Inferior parietal cortex (tissue), 1 donor: ENCODE measurements around the gene DCTD.

Experiments
- DNase-seq: peaks from one replicate; pipeline ENCODE4 v3.0.0-alpha.2; 2016; ENCODE audit errors: extremely low spot score

The DCTD gene

DNA sequence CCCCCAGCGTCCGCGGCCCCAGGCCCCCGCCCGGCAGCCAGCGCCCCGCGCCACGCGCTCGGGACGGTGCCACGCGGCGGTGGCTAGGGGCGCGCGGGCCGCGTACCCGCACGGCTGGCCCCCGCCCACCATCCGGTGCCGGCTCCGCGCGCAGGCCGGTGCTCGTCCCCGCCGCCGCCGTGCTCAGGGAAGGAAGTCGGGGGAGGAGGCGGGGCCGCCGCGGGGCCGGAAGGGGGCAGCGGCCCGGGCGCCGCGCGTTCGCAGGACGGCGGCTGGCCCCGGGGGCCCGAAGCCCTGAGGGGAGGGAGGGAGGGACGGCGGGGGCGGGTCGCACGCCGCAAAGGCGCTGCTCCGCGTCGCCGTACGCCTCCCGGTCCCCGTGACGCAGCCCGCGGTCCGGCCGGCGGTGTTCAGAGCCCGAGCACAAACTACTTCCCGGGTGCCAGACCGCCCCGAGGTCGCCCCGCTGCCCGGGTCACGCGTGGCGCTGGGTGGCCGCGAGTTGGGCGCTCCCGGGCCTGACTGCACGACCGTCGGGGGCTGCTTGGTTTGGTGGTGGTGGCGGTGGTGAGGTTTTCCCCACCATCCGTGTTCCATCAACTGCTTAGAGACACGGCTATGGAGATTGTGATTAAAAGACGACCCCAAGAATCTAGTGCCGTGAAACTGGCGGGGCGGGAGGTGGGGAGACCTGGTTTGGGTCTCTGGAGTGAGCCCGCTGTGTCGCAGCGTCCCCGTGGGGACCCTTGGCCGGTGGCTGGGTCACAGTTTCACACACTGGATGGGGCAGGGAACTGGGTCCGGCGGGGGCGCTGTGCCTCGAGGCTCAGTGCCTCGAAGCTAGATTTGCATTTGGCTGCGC, at the start of gene DCTD:
Gene DCTD (minus strand): TSS at position 205 of the 862 bp plus-strand sequence. CDS start 1,818 bp downstream, outside the sequence.
- peak; percentile 38 for DNase-seq

GRCh38 chr4:182960746-182961145, 43.6 kb upstream of the DCTD start:
- no peak for DNase-seq

DNA sequence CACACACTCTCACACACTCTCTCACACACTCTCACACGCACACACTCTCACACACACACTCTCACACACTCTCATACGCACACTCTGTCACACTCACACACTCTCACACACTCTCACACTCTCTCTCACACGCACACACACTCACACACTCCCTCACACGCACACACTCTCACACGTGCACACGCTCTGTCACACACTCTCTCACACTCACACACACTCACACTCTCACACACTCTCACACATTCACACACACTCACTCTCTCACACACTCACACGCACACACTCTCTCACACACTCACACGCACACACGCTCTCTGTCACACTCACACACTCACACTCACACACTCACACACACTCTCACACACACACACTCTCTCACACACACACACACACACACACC, 43.0 kb upstream of the DCTD start:
- no peak for DNase-seq

GRCh38 chr4:182955411-182955810, 38.2 kb upstream of the DCTD start:
- DNase-seq = no peak

GRCh38 chr4:182944484-182945213, 27.5 kb upstream of the DCTD start:
- no peak for DNase-seq

DNA sequence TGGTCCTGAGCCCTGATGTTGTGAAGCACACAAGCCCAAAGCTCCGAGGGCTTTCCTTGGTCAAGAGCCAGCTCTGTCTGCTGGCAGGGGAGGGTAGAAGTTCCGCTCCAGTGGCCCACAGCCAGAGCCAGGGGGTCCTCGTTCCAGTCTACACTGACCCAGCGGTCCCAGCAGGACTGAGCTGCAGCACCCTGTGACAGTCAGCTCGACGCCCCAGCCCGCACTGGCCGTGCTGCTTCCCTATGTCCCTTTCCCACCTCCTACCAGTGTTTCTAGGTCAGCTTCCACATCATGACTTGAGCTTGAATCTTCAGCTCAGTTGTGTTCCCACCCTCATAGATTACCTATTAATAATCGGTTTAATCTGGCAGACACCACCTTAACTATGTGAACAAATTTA, 22.5 kb upstream of the DCTD start:
- no peak for DNase-seq

DNA sequence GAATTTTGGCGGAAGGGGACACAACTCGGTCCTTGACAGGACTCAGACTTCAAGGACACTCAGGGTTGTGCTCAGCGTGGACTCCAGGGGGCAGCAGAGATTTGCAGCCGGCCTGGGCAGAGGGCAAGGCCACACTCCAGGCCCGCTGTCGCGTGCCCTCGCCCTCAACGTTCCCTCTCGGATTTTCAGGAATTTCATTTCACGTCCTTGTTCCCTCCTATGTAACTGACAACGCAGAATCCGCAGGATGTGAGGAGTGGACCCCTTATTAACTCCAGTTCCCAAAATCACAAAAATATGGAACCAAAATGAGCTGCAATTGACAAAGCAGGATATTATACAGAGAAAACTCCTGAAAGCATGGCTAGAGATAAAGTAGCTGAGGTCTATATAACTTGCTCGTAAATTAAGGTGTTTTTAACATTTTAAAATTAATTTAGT, 21.0 kb upstream of the DCTD start:
- DNase-seq = peak; percentile 65

GRCh38 chr4:182937268-182938204, 20.4 kb upstream of the DCTD start:
- no peak for DNase-seq

- no peak for DNase-seq
Measured at GRCh38 chr4:182932651-182933050, 15.5 kb upstream of the DCTD start.

GRCh38 chr4:182931691-182932345, 14.6 kb upstream of the DCTD start:
- DNase-seq = no peak

- DNase-seq = no peak
Measured at GRCh38 chr4:182930889-182931288, 13.7 kb upstream of the DCTD start.

- no peak for DNase-seq
Measured at GRCh38 chr4:182929296-182929695, 12.1 kb upstream of the DCTD start.

DNA sequence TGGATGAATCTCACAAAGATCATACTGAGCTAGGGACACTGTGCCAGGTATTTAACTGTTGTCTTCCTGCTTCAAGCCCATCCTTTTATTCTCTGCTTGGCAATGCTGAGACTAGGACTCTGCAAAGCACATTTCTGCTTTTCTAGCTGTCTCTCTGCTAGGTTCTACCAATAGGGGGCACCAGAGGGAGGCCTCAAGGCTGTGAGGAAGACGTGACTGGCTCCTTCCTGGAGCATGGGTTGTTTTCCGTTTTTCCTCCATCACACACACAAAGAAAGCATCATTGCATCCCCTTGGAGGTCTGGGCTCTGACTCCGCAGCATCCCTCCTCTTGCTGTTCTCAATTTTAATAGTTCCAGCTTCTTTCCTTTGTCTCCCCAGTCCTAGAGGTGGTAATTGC, 10.9 kb upstream of the DCTD start:
- DNase-seq = no peak

- no peak for DNase-seq
Measured at GRCh38 chr4:182927505-182927904, 10.3 kb upstream of the DCTD start.

DNA sequence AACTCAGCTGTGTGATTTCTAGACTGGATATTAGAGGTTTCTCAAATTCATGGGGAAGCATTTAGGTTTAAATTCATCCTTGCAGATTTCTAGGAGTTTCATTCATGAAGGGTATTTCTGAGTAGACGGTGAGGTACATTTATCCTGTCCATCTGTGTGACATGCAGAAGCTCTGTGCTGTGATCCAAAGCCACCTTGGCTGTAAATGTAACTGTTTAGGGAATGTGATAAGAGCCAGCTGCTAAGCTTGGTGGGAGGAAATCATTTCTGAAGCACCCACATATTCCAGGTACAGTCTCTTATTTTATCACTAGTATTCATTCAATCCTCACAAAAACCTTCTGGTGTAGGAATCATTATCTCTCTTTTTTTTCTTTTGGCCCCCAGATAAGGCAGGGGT, 8.7 kb upstream of the DCTD start:
- DNase-seq = no peak

DNA sequence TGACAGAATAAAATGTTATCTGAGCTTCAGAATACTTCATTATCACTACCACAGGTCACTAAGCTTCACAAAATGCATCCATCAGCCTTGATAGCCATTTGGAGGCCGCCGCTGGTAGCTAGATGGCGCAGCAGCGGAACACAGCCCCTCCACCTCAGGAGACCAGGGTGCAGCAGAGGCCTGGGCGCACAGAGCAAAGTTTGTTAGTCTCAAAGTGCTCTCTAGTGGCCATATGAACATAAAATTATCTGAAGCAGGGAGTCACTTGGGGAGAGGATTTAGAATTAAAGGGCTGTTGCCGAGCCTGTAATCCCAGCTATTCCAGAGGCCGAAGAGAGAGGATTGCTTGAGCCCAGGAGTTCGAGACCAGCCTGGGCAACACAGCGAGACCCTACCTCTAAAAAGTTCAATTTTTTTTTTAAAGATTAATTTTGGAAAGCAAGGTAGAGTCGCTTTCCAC, 8.1 kb upstream of the DCTD start:
- peak; percentile 67 for DNase-seq

GRCh38 chr4:182924497-182924896, 7.3 kb upstream of the DCTD start:
- no peak for DNase-seq

- DNase-seq = no peak
Measured at GRCh38 chr4:182923796-182924340, 6.7 kb upstream of the DCTD start.

- no peak for DNase-seq
Measured at GRCh38 chr4:182923366-182923765, 6.2 kb upstream of the DCTD start.

GRCh38 chr4:182922501-182923284, 5.5 kb upstream of the DCTD start:
- no peak for DNase-seq
